ENCODE measurements around the gene MCM6.

MCM6 gene

DNA sequence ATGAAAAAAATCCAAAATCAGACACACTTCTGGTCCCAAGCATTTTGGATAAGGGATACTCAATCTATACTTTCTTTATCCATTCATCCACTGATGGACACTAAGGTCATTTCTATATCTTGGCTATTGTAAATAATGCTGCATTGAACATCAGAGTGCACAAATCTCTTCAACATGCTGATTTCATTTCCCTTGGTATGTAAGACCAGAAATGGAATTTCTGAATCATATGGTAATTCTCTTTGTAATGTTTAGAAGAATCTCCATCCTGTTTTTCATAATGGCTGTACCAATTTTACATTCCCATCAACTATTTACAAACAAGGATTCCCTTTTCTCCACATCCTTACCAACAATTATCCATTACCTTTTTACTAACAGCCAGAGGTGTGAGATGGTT, 33.7 kb upstream of the MCM6 start:
- TF ChIP-seq BHLHE40 (IDR thresholded peaks at IDR 0.05; ENCODE audit: borderline replicate concordance): no peak
- no peak for TF ChIP-seq FOXA1 (IDR thresholded peaks at IDR 0.05)
- no peak for TF ChIP-seq ZNF384 (IDR thresholded peaks at IDR 0.05)
- TF ChIP-seq NFRKB (IDR thresholded peaks at IDR 0.05): no peak
- no peak for TF ChIP-seq FOXM1 (IDR thresholded peaks at IDR 0.05; ENCODE audit: borderline replicate concordance)
- TF ChIP-seq, protein P1, sequence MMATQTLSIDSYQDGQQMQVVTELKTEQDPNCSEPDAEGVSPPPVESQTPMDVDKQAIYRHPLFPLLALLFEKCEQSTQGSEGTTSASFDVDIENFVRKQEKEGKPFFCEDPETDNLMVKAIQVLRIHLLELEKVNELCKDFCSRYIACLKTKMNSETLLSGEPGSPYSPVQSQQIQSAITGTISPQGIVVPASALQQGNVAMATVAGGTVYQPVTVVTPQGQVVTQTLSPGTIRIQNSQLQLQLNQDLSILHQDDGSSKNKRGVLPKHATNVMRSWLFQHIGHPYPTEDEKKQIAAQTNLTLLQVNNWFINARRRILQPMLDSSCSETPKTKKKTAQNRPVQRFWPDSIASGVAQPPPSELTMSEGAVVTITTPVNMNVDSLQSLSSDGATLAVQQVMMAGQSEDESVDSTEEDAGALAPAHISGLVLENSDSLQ (IDR thresholded peaks at IDR 0.05): no peak
- no peak for TF ChIP-seq LEF1 (IDR thresholded peaks at IDR 0.05; ENCODE audit: borderline replicate concordance)
- TF ChIP-seq HDGF (IDR thresholded peaks at IDR 0.05; ENCODE audit: borderline replicate concordance): no peak
- TF ChIP-seq FOXK2 (IDR thresholded peaks at IDR 0.05): no peak
- ChIA-PET POLR2A (no interaction called here), CTCF (interaction anchor here (0.6 kb wide), 1 partner anchor 88 kb away, joined by 3 read pairs; no protein-coding TSS in a partner anchor)
- no peak for DNase-seq (ENCODE audit: extremely low spot score)

DNA sequence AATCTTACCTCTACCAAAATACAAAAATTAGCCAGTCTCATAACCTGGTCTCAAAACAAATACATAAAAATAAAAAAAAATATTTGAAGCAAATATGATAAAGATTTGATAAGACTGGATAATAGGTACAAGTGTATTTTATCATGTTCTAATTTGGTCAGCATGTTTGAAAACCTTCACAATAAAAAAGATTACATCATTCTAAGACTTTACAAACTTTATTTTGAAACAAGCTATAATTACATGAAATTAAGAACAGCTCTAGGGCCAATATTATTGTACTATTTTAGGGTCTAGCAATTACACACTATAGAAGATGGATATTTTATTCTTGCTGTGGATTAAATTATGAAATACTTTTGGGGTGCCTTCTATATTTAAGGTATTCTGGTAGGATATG, 29.4 kb upstream of the MCM6 start:
- CTCF ChIA-PET: interaction anchor here (0.6 kb wide), 1 partner anchor 260 kb away, joined by 3 read pairs; no protein-coding TSS in a partner anchor
- DNase-seq (ENCODE audit: extremely low spot score): no peak
- TF ChIP-seq, protein P1 (IDR thresholded peaks at IDR 0.05): no peak
- TF ChIP-seq HDGF (IDR thresholded peaks at IDR 0.05; ENCODE audit: borderline replicate concordance) (no peak), CTBP1 (IDR thresholded peaks at IDR 0.05; ENCODE audit: borderline replicate concordance) (no peak), BHLHE40 (IDR thresholded peaks at IDR 0.05; ENCODE audit: borderline replicate concordance) (no peak), ZNF384 (IDR thresholded peaks at IDR 0.05) (no peak), ARNT (IDR thresholded peaks at IDR 0.05) (no peak), SUZ12 (IDR thresholded peaks at IDR 0.05) (no peak), FOXM1 (IDR thresholded peaks at IDR 0.05; ENCODE audit: borderline replicate concordance) (no peak), LEF1 (IDR thresholded peaks at IDR 0.05; ENCODE audit: borderline replicate concordance) (no peak), TARDBP (IDR thresholded peaks at IDR 0.05) (no peak), SP1 (IDR thresholded peaks at IDR 0.05) (no peak), FOXK2 (IDR thresholded peaks at IDR 0.05) (no peak), ELF4 (IDR thresholded peaks at IDR 0.05) (no peak), FOXA1 (IDR thresholded peaks at IDR 0.05) (no peak)
- POLR2A ChIA-PET: no interaction called here

DNA sequence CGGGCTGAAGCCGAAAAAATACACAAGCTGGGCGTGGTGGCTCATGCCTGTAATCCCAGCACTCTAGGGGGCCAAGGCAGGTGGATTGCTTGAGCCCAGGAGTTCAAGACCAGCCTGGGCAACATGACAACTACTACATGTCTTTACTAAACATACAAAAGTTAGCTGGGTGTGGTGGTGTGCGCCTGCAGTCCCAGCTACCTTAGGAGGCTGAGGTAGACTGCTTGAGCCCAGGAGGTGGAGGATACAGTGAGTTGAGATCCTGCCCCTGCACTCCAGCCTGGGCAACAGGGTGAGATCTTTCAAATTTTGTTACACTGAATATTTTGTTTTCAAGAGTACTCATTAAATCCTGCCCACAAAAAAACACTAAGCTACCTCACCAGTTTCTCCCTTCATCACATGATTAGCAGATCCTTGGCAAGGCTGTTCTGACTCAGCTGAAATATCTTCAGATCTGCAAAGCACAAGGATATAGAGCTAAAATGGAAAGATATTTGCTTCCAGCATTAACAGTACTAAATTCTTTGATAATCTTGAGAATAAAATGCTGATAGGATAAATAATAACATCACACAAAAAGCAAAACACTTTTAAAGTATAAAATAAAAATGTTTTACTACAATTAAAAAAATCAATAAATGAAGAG, 28.2 kb upstream of the MCM6 start:
- CTCF ChIA-PET: no interaction called here
- TF ChIP-seq FOXM1 (IDR thresholded peaks at IDR 0.05; ENCODE audit: borderline replicate concordance) (no peak), TARDBP (IDR thresholded peaks at IDR 0.05) (no peak), ARNT (IDR thresholded peaks at IDR 0.05) (no peak)
- POLR2A ChIA-PET: interaction anchor here (0.6 kb wide), 1 partner anchor 29 kb away, joined by 3 read pairs; no protein-coding TSS in a partner anchor
- no peak for DNase-seq (ENCODE audit: extremely low spot score)

GRCh38 chr2:135903650-135904049, 27.4 kb upstream of the MCM6 start:
- ChIA-PET POLR2A (no interaction called here), CTCF (no interaction called here)
- no peak for DNase-seq (ENCODE audit: extremely low spot score)
- TF ChIP-seq HDGF (IDR thresholded peaks at IDR 0.05; ENCODE audit: borderline replicate concordance) (no peak), FOXA1 (IDR thresholded peaks at IDR 0.05) (no peak), FOXM1 (IDR thresholded peaks at IDR 0.05; ENCODE audit: borderline replicate concordance) (no peak), SUZ12 (IDR thresholded peaks at IDR 0.05) (no peak), CTBP1 (IDR thresholded peaks at IDR 0.05; ENCODE audit: borderline replicate concordance) (no peak), ARNT (IDR thresholded peaks at IDR 0.05) (no peak), FOXK2 (IDR thresholded peaks at IDR 0.05) (no peak), BHLHE40 (IDR thresholded peaks at IDR 0.05; ENCODE audit: borderline replicate concordance) (no peak), LEF1 (IDR thresholded peaks at IDR 0.05; ENCODE audit: borderline replicate concordance) (no peak), L3MBTL2 (conservative IDR thresholded peaks at IDR 0.05) (no peak), ZNF384 (IDR thresholded peaks at IDR 0.05) (no peak), TARDBP (IDR thresholded peaks at IDR 0.05) (no peak), SP1 (IDR thresholded peaks at IDR 0.05) (no peak), NFRKB (IDR thresholded peaks at IDR 0.05) (no peak), ELF4 (IDR thresholded peaks at IDR 0.05) (no peak)
- TF ChIP-seq, protein P1 (IDR thresholded peaks at IDR 0.05): no peak

- ChIA-PET POLR2A (no interaction called here), CTCF (no interaction called here)
- TF ChIP-seq FOXM1 (IDR thresholded peaks at IDR 0.05; ENCODE audit: borderline replicate concordance) (no peak), FOXA1 (IDR thresholded peaks at IDR 0.05) (no peak), ARNT (IDR thresholded peaks at IDR 0.05) (no peak), BHLHE40 (IDR thresholded peaks at IDR 0.05; ENCODE audit: borderline replicate concordance) (no peak)
- TF ChIP-seq, protein P1 (IDR thresholded peaks at IDR 0.05): peak; percentile 18; the same call in 1 of the 2 replicates
- DNase-seq (ENCODE audit: extremely low spot score): no peak
These were observed 23.3 kb upstream of the MCM6 start for GRCh38 chr2:135899567-135899966.

DNA sequence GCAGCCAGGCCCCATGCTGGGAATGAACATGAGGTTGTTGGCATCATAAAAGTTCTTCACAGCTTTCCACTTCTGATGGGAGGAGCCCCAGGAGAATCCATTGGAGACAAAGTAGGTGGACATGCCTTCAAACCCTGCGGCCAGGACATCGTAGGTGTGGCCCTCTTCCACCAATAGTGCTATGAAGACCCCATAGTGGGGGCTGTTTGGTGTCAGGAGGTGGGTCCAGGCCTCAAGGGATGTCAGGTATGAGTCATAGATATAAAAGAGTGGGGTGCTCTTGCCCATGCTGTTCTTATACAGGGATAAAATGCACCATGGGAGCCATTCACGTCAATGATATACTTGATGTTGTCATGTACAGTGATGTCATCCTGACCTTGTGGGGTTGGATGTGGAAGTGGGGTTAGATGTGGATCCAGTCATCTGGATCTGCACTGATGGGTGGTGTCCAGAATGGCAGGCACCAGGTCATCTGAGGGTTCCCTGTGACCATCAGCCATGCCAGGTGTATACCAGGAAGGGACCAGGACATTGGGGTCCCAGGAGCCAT, 22.1 kb upstream of the MCM6 start:
- CTCF ChIA-PET: no interaction called here
- DNase-seq (ENCODE audit: extremely low spot score): no peak
- no peak for TF ChIP-seq FOXA1 (IDR thresholded peaks at IDR 0.05)
- POLR2A ChIA-PET: no interaction called here

All from HEK293T (cell line).